SU-DHL-6 (cell line): Measurements from ENCODE around the gene IFIT1B.

Source experiments
- CTCF ChIP-seq: fragments of 200-600 bp; sonication (generic); IDR thresholded peaks from one replicate; pipeline ENCODE4 v1.5.1; 2017; ENCODE audit warnings: antibody characterized with exemption, mild to moderate bottlenecking, low read length, moderate library complexity; ENCODE audit not compliant: insufficient read depth, poor library complexity, severe bottlenecking
- EZH2phosphoT487 ChIP-seq: fragments of 200-600 bp; sonication (generic), shearing (Covaris generic); conservative IDR thresholded peaks from 2 replicates; pipeline ENCODE4 v1.6.1; 2018; ENCODE audit warnings: mild to moderate bottlenecking, antibody characterized with exemption, low read length, moderate library complexity, mixed read lengths

GRCh38 chr10:89419548-89419947 lies 41.7 kb downstream of the IFIT1B start:
- TF ChIP-seq CTCF (peak; percentile 12), EZH2phosphoT487 (no peak)
